Gastroesophageal sphincter (tissue), 3 donors: Measurements from ENCODE around the gene PITPNM2.

Experiments
- CTCF ChIP-seq, 4 experiments: fragments of 200-600 bp in 2 of 4; fragments of 450-650 bp in 2 of 4; sonication (generic) in 1 of 4; IDR thresholded peaks; one replicate each; pipeline ENCODE4 v1.5.1; 2017 to 2019; ENCODE audit warnings: antibody characterized with exemption in 4 of 4, mild to moderate bottlenecking in 2 of 4, moderate library complexity in 2 of 4
- EP300 ChIP-seq: sonication (generic); formaldehyde crosslinking; IDR thresholded peaks from one replicate; pipeline ENCODE4 v1.6.1; 2017; ENCODE audit warnings: antibody characterized with exemption, mild to moderate bottlenecking
- POLR2A ChIP-seq, 2 donors: fragments of 450-650 bp; IDR thresholded peaks; one replicate each; pipeline ENCODE4 v1.6.1; 2017; ENCODE audit warnings: antibody characterized with exemption in 2 of 2, mild to moderate bottlenecking in 2 of 2, moderate library complexity in 1 of 2
- POLR2AphosphoS5 ChIP-seq: sonication (generic); formaldehyde crosslinking; IDR thresholded peaks from one replicate; pipeline ENCODE4 v1.6.1; 2017; ENCODE audit warnings: antibody characterized with exemption

GRCh38 chr12:123119808-123120207, 31.1 kb downstream of the PITPNM2 start:
- TF ChIP-seq POLR2A (IDR thresholded peaks at IDR 0.05), result no peak
- TF ChIP-seq CTCF (IDR thresholded peaks at IDR 0.05), result no peak
- TF ChIP-seq POLR2AphosphoS5, result no peak
- TF ChIP-seq EP300, result no peak
